Stimulated activated CD8-positive, alpha-beta memory T cell treated with anti-CD3 and anti-CD28 coated beads, Interleukin-7, amount 100 ng/mL, for 1 hour (primary cell): ENCODE measurements around the gene METTL23.

ENCODE experiments used
- DNase-seq, 2 donors: peaks; one replicate each; pipeline ENCODE4 v3.0.0-alpha.2; 2020; ENCODE audit warnings: low read depth in 2 of 2

METTL23 gene

GRCh38 chr17:76726776-76727718 lies at the start of gene METTL23:
Gene METTL23 (plus strand): TSS chr17:76726839. CDS start chr17:76729711, 2,872 bp downstream.
- DNase-seq: peak in 1 of 2 donors; percentile 61

GRCh38 chr17:76677406-76677805 lies 49.2 kb upstream of the METTL23 start:
- DNase-seq: no peak

- peak in 1 of 2 donors; percentile 20 for DNase-seq
Measured at GRCh38 chr17:76678330-76678729, 48.3 kb upstream of the METTL23 start.

GRCh38 chr17:76679239-76679638 lies 47.4 kb upstream of the METTL23 start:
- no peak for DNase-seq

GRCh38 chr17:76681222-76682137 lies 45.2 kb upstream of the METTL23 start:
- DNase-seq: peak; percentile 41 to 49

GRCh38 chr17:76682296-76682695 lies 44.3 kb upstream of the METTL23 start:
- DNase-seq: no peak

- no peak for DNase-seq
Measured at GRCh38 chr17:76683011-76683755, 43.5 kb upstream of the METTL23 start.

GRCh38 chr17:76683921-76684745 lies 42.5 kb upstream of the METTL23 start:
- DNase-seq: no peak

GRCh38 chr17:76684756-76685155 lies 41.9 kb upstream of the METTL23 start:
- DNase-seq: no peak

GRCh38 chr17:76685366-76685765 lies 41.3 kb upstream of the METTL23 start:
- DNase-seq: no peak

GRCh38 chr17:76685846-76686245 lies 40.8 kb upstream of the METTL23 start:
- DNase-seq: no peak

- no peak for DNase-seq
Measured at GRCh38 chr17:76686538-76687297, 39.9 kb upstream of the METTL23 start.

- DNase-seq: no peak
Measured at GRCh38 chr17:76687298-76688164, 39.1 kb upstream of the METTL23 start.

GRCh38 chr17:76688165-76688622 lies 38.4 kb upstream of the METTL23 start:
- no peak for DNase-seq

- no peak for DNase-seq
Measured at GRCh38 chr17:76689859-76690258, 36.8 kb upstream of the METTL23 start.

- DNase-seq: no peak
Measured at GRCh38 chr17:76690596-76691280, 35.9 kb upstream of the METTL23 start.

- DNase-seq: no peak
Measured at GRCh38 chr17:76691379-76692191, 35.1 kb upstream of the METTL23 start.
